CD4-positive, alpha-beta T cell treated with Interleukin-21 for 1 hour (primary cell): ENCODE results near the gene POLG2.
"Not testable (repeated sequence)": the region's sequence is repeated elsewhere in the genome, so short reads cannot be mapped to it uniquely, and the experiment has no call there.

ENCODE experiments used
- DNase-seq: peaks from one replicate; pipeline ENCODE4 v3.0.0-alpha.2; 2020

Gene POLG2

GRCh38 chr17:64505340-64506200 lies 8.7 kb upstream of the POLG2 start:
- DNase-seq: peak; percentile 92

GRCh38 chr17:64504769-64505339 lies 8.0 kb upstream of the POLG2 start:
- DNase-seq: no peak

GRCh38 chr17:64503821-64504768 lies 7.2 kb upstream of the POLG2 start:
- peak; percentile 26 for DNase-seq

GRCh38 chr17:64503341-64503740 lies 6.5 kb upstream of the POLG2 start:
- peak; percentile 13 for DNase-seq

GRCh38 chr17:64502809-64503208 lies 6.0 kb upstream of the POLG2 start:
- DNase-seq: no peak

GRCh38 chr17:64502021-64502420 lies 5.2 kb upstream of the POLG2 start:
- DNase-seq: peak; percentile 17

GRCh38 chr17:64500862-64501765 lies 4.3 kb upstream of the POLG2 start:
- peak; percentile 27 for DNase-seq

- peak; percentile 12 for DNase-seq
These were observed 3.6 kb upstream of the POLG2 start for GRCh38 chr17:64500487-64500859.

- DNase-seq: peak; percentile 27
These were observed 3.1 kb upstream of the POLG2 start for GRCh38 chr17:64499805-64500486.

GRCh38 chr17:64498308-64499203 lies 1.7 kb upstream of the POLG2 start:
- peak; percentile 27 for DNase-seq

- no peak for DNase-seq
These were observed 746 bp upstream of the POLG2 start for GRCh38 chr17:64497565-64498035.

GRCh38 chr17:64496348-64496785 lies 487 bp downstream of the POLG2 start:
- DNase-seq: no peak

- not testable (repeated sequence) for DNase-seq
These were observed 1.6 kb downstream of the POLG2 start for GRCh38 chr17:64495300-64495699.

- DNase-seq: no peak
These were observed 2.7 kb downstream of the POLG2 start for GRCh38 chr17:64494121-64494520.

- DNase-seq: peak; percentile 78
These were observed 4.3 kb downstream of the POLG2 start for GRCh38 chr17:64492481-64493109.

- no peak for DNase-seq
These were observed 4.9 kb downstream of the POLG2 start for GRCh38 chr17:64491994-64492393.

GRCh38 chr17:64491034-64491860 lies 5.6 kb downstream of the POLG2 start:
- DNase-seq: peak; percentile 70

- no peak for DNase-seq
These were observed 8.6 kb downstream of the POLG2 start for GRCh38 chr17:64488301-64488700.

- DNase-seq: no peak
These were observed 12.5 kb downstream of the POLG2 start for GRCh38 chr17:64484380-64484779.
